B cell (primary cell): ENCODE results near the gene PNMA8C. TPM values are rescaled to one million over a fixed set of nuclear protein-coding genes. Genes with fewer than 3 reads are reported as not detected.
"Not testable (repeated sequence)": the region's sequence is repeated elsewhere in the genome, so short reads cannot be mapped to it uniquely, and the experiment has no call there.

Experiments used
- ATAC-seq: fragments of 200-7000 bp; cut with Tn5 transposase; one replicate; pipeline ENCODE4 v1.10.0; 2021; ENCODE audit warnings: low read depth, mild to moderate bottlenecking, moderate number of reproducible peaks, moderate library complexity
- CTCF ChIA-PET: fragments of 350-600 bp; sonication (Branson Sonifier 250); formaldehyde crosslinking; loops from one replicate; lab custom pipeline; 2021; ENCODE audit warnings: antibody characterized with exemption, inconsistent platforms; lab: Charles Lee
- POLR2A ChIA-PET: fragments of 350-600 bp; sonication (Branson Sonifier 250); formaldehyde crosslinking; loops from one replicate; lab custom pipeline; 2021; ENCODE audit warnings: antibody characterized with exemption; lab: Charles Lee
- DNase-seq: peaks from one replicate; pipeline ENCODE4 v3.0.0; 2013
- H2AFZ ChIP-seq: 2 replicates; pipeline ENCODE4 v1.6.1; 2012; ENCODE audit warnings: mild to moderate bottlenecking, low read depth, low read length; ENCODE audit not compliant: insufficient read depth, poor library complexity, severe bottlenecking
- H3K27ac ChIP-seq, 2 donors: 1 replicate in 1 of 2; 2 replicates in 1 of 2; pipeline ENCODE4 v1.5.1; 2012 to 2013; ENCODE audit warnings: low read length in 2 of 2, mild to moderate bottlenecking in 2 of 2, moderate library complexity in 1 of 2
- H3K27me3 ChIP-seq, 4 experiments: fragments of 200-600 bp in 1 of 4; sonication (generic) in 1 of 4; replicated peaks in 1 of 4; 1 replicate in 2 of 4; 2 replicates in 2 of 4; pipeline versions ENCODE4 v1.6.1 to v1.7.0; 2013 to 2016; ENCODE audit warnings: low read length in 3 of 4, mild to moderate bottlenecking in 2 of 4, mixed read lengths in 1 of 4, moderate library complexity in 1 of 4; ENCODE audit not compliant: insufficient read depth in 4 of 4, control insufficient read depth in 3 of 4; ENCODE audit errors: control extremely low read depth in 1 of 4
- H3K36me3 ChIP-seq, 2 experiments: replicated peaks in 1 of 2; 1 replicate in 1 of 2; 2 replicates in 1 of 2; pipeline versions ENCODE4 v1.6.1 to v1.7.1; 2013; ENCODE audit warnings: low read length in 1 of 2; ENCODE audit not compliant: insufficient read depth in 2 of 2, control insufficient read depth in 1 of 2; ENCODE audit errors: control extremely low read depth in 1 of 2, extremely low read depth in 1 of 2
- H3K4me1 ChIP-seq, 2 donors: fragments of 200-600 bp in 1 of 2; sonication (generic) in 1 of 2; 1 replicate in 1 of 2; 2 replicates in 1 of 2; pipeline versions ENCODE4 v1.5.1 to v1.6.1; 2013 to 2017; ENCODE audit warnings: low read length in 2 of 2; ENCODE audit not compliant: control insufficient read depth in 2 of 2, insufficient read depth in 2 of 2
- H3K4me2 ChIP-seq: replicated peaks from 2 replicates; pipeline ENCODE3; 2012; ENCODE audit warnings: mild to moderate bottlenecking, low read depth, low read length; ENCODE audit not compliant: poor library complexity, severe bottlenecking
- H3K4me3 ChIP-seq, 5 experiments: fragments of 200-600 bp in 1 of 5; sonication (generic) in 1 of 5; 1 replicate in 3 of 5; 2 replicates in 2 of 5; pipeline versions ENCODE4 v1.5.1 to v1.7.0; 2011 to 2016; ENCODE audit warnings: low read length in 4 of 5, mild to moderate bottlenecking in 4 of 5, low read depth in 2 of 5, control low read depth in 1 of 5, moderate library complexity in 1 of 5; ENCODE audit not compliant: insufficient read depth in 1 of 5; ENCODE audit errors: control extremely low read depth in 1 of 5, extremely low read depth in 1 of 5
- H3K79me2 ChIP-seq: fragments of 200-600 bp; sonication (generic); one replicate; pipeline ENCODE4 v1.6.0; 2016; ENCODE audit warnings: low read length; ENCODE audit not compliant: control insufficient read depth, insufficient read depth
- H3K9ac ChIP-seq: fragments of 200-600 bp; sonication (generic); 2 replicates; pipeline ENCODE4 v1.6.1; 2017; ENCODE audit warnings: mild to moderate bottlenecking, low read length, moderate library complexity
- H3K9me3 ChIP-seq, 3 donors: one replicate each; pipeline versions ENCODE4 v1.6.1 to v1.7.1; 2013; ENCODE audit warnings: low read length in 2 of 3; ENCODE audit not compliant: control insufficient read depth in 2 of 3, insufficient read depth in 1 of 3; ENCODE audit errors: control extremely low read depth in 1 of 3
- H4K20me1 ChIP-seq: 2 replicates; pipeline ENCODE4 v1.6.0; 2012; ENCODE audit warnings: mild to moderate bottlenecking, low read length; ENCODE audit not compliant: insufficient read depth, control insufficient read depth, poor library complexity, severe bottlenecking
- H3K27ac Mint-ChIP-seq: one replicate; pipeline ENCODE4 v1.8.0; 2021; ENCODE audit warnings: mixed read lengths
- H3K27me3 Mint-ChIP-seq: one replicate; pipeline ENCODE4 v1.8.0; 2021; ENCODE audit warnings: mixed read lengths
- H3K4me1 Mint-ChIP-seq: one replicate; pipeline ENCODE4 v1.8.0; 2021; ENCODE audit warnings: mixed read lengths
- H3K4me3 Mint-ChIP-seq: one replicate; pipeline ENCODE4 v1.8.0; 2021; ENCODE audit warnings: mixed read lengths
- H3K9me3 Mint-ChIP-seq: one replicate; pipeline ENCODE4 v1.8.0; 2022; ENCODE audit warnings: mixed read lengths; ENCODE audit not compliant: insufficient read depth
- CTCF ChIP-seq: fragments of 200-600 bp; IDR thresholded peaks from one replicate; pipeline ENCODE4 v1.8.0; 2022; ENCODE audit warnings: antibody characterized with exemption, mild to moderate bottlenecking
- EZH2 ChIP-seq: IDR thresholded peaks from 2 replicates; pipeline ENCODE4 v1.6.1; 2012; ENCODE audit warnings: borderline replicate concordance, low read depth, mild to moderate bottlenecking, moderate library complexity, low read length; ENCODE audit not compliant: insufficient read depth, poor library complexity, severe bottlenecking
- WGBS: methylation state at CpG from one replicate; pipeline ENCODE4 v1.1.5; 2013; ENCODE audit warnings: missing lambda C conversion rate; ENCODE audit not compliant: insufficient coverage; 5-methylcytosine and 5-hydroxymethylcytosine counted together
- intact Hi-C: fragments of 100-400 bp; cut with micrococcal nuclease; formaldehyde crosslinking; loops from one replicate; pipeline ENCODE4 v1.10.0; 2022
- polyA plus RNA-seq: library from polyadenylated mRNA; depleted of rRNA; stranded (reverse); fragments of >200 nt; gene quantifications from 2 replicates; pipeline ENCODE4 v1.2.3, GENCODE V29; 2012
- total RNA-seq, 2 donors: library from RNA; stranded (reverse); fragments of 120-200 nt in 1 of 2; gene quantifications; 1 replicate in 1 of 2; 2 replicates in 1 of 2; pipeline versions ENCODE4 v1.2.3 to v1.2.4, GENCODE V29; 2013 to 2022

Gene PNMA8C
- total and polyA plus RNA-seq, 2 donors (not counting 1 experiment from before 2014, with no cell fraction given), result not detected

DNA sequence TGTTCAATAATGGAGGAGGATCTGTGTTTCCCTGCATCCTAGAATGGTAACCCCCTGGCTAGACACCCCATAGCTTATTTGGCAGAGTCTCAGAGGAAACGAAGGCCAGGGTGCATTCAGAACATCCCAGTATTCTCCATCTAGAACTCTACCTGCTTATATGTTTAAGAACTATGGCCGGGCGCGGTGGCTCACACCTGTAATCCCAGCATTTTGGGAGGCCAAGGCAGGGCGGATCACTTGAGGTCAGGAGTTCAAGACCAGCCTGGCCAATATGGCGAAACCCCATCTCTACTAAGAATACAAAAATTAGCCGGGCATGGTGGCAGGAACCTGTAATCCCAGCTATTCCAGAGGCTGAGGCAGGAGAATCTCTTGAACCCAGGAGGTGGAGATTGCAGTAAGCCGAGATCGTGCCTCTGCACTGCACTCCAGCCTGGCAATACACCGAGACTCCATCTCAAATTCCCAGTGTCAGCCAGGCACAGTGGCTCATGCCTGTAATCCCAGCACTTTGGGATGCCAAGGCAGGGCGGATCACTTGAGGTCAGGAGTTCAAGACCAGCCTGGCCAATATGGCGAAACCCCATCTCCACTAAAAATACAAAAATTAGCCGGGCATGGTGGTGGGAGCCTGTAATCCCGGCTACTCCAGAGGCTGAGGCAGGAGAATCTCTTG is 30.8 kb downstream of the PNMA8C start:
- WGBS, result 94% methylated on average over 12 of the region's 14 CpGs
- H3K4me3 ChIP-seq, H3K9me3 Mint-ChIP-seq, ATAC-seq, H3K4me2 ChIP-seq, H3K4me1 Mint-ChIP-seq, intact Hi-C loops, H4K20me1 ChIP-seq, H3K9ac ChIP-seq, H3K36me3 ChIP-seq, POLR2A ChIA-PET, H3K4me3 Mint-ChIP-seq, H3K79me2 ChIP-seq, H3K9me3 ChIP-seq, H3K27ac ChIP-seq, H3K27ac Mint-ChIP-seq, H2AFZ ChIP-seq, H3K4me1 ChIP-seq, DNase-seq: not testable (repeated sequence)
- CTCF ChIA-PET, result interaction anchor here (0.6 to 1.4 kb wide), 3 partner anchors 116 to 479 kb away, joined by 3 to 4 read pairs (median 4); no protein-coding TSS in a partner anchor
- H3K27me3 Mint-ChIP-seq, result peaks cover 27% of the 10 kb centered on the region
- peaks cover 0 to 25% (median 5%) of the 10 kb centered on the region in 4 experiments for H3K27me3 ChIP-seq

- Mint-ChIP-seq H3K9me3 (no peaks in the 10 kb centered on the region), H3K27ac (no peak overlapping the region), H3K4me3 (no peak overlapping the region), H3K27me3 (peaks cover 12% of the 10 kb centered on the region), H3K4me1 (peaks cover 5% of the 10 kb centered on the region)
- intact Hi-C loops, result no loop called here
- TF ChIP-seq CTCF (no peak), EZH2 (no peak)
- Histone ChIP-seq H3K9ac (no peak overlapping the region), H3K79me2 (no peaks in the 10 kb centered on the region), H2AFZ (no peak overlapping the region), H4K20me1 (no peaks in the 10 kb centered on the region), H3K27ac (no peak overlapping the region), H3K4me2 (no peak overlapping the region), H3K4me1 (peaks cover 0 to 4% of the 10 kb centered on the region in 2 donors), H3K9me3 (no peaks in the 10 kb centered on the region), H3K27me3 (peaks cover 0 to 2% (median 0%) of the 10 kb centered on the region in 4 experiments), H3K36me3 (peaks cover 0 to 20% of the 10 kb centered on the region in 2 experiments), H3K4me3 (no peak overlapping the region)
- DNase-seq (no peak), ATAC-seq (no peak)
- CTCF ChIA-PET, result interaction anchor here (0.7 to 1.7 kb wide), 4 partner anchors 16 to 427 kb away, joined by 3 to 4 read pairs (median 4); no protein-coding TSS in a partner anchor
- POLR2A ChIA-PET, result interaction anchor here (0.6 kb wide), 1 partner anchor 895 kb away, joined by 5 read pairs; no protein-coding TSS in a partner anchor
- WGBS, result 95% methylated on average over 4 of the region's 5 CpGs
These were observed 34.3 kb downstream of the PNMA8C start for GRCh38 chr19:46394402-46394797.
